A172 (cell line): ENCODE data around the gene MRPL38. TPM values are rescaled to one million over a fixed set of nuclear protein-coding genes. Genes with fewer than 3 reads are reported as not detected.
A peak's percentile ranks its signal among the peaks of the same experiment; 100 is the strongest.
"Not testable (repeated sequence)": the region's sequence is repeated elsewhere in the genome, so short reads cannot be mapped to it uniquely, and the experiment has no call there.

Experiments
- DNase-seq: peaks from one replicate; pipeline ENCODE4 v3.0.0-alpha.2; 2015; ENCODE audit warnings: low spot score
- total RNA-seq: library from RNA; depleted of rRNA; stranded (reverse); fragments of >200 nt; shearing (Covaris generic); gene quantifications from 2 replicates; pipeline ENCODE4 v1.2.3, GENCODE V29; 2014

Gene MRPL38
- total RNA-seq, 1 experiment from 2014 or later: 58.4 TPM

DNA sequence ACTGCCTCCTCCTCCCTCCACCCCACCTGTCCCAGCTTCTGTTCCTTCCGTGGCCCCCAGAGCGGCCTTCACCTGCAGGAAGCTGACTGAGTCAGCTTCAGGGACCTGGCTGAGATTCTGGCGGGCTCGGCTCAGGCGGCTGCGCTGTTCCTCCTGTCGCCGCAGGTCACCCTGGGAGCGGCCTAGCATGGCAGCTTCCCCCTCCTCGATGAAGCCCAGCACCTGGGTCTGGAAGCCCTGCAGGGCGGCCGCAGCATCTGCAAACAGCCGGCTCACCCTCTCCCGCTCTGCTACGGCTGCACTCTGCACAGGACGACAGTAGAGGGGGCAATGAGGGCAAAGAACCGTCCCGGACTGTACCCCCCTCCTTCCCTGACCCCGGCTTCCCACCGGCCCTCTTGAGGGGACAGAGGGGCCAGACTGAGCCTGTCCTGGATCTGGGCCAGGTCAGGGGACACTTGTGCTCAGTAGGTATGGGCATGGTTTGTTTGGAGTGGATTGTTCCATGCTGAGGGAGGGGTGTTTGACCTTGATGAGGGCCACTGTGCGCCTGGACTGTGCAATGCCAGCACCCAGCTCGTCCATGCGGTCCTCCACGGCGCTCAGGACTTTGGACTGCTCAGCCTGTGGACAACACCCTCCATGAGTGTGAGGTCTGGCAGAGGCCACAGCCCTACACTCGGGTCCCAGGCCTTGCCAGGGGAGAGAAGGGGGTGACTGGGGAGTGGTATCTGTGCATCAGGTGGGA, 28.3 kb downstream of the MRPL38 start:
- no peak for DNase-seq

DNA sequence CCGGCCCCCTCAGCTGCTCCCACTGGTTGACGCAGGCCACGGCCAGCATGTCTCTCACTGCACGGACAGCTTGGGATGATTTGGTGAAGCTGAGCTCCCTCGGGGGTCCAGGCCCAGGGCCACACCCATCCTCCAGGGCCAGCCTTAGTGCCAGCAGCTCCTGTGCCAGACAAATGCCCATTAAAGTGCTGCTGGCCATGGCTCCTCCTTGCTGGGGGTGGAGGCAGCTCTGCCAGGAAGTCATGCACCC, 28.8 kb downstream of the MRPL38 start:
- peak; percentile 96 for DNase-seq

DNA sequence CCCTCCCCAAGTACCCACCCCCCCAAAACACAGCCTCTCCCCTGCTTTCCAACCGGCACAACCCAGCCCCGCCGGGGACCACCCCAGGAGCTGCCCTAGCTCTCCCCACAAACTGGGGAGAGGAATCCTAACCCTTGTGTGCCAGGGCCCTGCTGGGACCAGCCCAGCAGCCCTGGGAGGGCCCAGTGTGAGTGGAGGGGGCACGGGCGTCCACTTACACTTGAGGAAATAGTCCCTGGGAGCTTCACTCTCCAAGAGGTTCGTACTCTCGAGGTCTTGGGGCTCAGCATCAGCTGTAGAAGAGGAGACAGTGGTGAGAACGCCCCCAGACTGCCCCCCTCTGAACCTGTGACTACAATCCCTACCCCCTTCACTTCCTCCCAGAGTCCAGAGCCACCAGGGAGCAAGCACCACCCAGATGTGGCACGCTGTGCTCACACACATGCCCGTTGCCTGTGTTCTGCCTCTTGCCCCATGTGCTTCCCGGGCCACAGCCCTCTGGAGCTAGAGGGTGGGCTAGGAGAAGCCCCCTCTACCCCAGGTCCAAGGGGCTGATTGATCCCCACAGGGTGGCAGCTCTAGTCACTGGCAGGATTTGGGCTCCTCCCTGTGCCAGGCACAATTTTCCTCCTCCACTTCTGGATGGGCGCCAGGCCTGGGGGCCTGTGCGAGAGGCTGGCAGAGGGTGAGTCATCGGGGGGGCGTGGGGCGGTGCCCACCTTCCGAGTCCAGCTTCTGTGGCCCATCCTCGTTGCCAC, 29.3 kb downstream of the MRPL38 start:
- no peak for DNase-seq

DNA sequence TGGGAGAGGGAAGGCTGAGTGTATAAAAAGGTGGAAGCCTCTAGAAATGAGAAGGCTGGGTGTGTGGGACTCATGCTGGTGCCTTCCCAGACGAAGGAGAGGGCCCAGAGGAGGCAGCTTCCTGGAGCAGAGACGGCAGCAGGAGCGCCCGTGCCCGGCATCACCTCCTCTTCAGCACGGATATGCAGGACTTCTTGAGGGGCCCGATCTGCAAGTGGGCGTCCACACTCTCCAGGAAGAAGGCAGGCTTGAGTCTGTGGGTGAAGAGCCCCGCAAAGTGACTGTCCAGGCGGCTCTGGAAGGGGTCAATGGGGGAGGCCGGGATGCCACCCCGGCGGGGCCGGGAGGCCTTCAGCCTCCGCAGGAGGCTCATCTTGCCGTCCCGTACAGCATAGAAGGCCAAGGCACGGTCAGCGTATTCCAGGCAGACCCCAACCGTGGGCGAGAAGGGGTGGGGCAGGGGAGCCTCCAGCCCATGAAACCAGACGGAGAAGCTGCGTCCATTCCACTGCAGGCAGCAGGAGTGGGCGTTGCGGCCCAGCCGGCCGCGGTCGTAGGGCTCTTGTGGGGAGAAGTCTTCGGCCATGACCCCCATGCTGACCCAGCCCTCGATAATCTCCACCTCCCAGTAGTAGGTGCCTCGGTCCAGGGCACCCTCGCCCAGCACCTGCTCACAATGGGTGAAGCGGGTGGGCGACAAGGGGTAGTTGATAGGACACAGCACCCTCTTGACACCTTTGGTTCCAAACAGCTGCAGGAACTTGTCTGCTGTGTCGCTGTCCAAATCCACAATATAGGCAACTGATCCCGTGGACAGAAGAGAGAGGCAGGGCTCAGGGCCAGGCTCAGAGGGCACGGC, 30.1 kb downstream of the MRPL38 start:
- no peak for DNase-seq

DNA sequence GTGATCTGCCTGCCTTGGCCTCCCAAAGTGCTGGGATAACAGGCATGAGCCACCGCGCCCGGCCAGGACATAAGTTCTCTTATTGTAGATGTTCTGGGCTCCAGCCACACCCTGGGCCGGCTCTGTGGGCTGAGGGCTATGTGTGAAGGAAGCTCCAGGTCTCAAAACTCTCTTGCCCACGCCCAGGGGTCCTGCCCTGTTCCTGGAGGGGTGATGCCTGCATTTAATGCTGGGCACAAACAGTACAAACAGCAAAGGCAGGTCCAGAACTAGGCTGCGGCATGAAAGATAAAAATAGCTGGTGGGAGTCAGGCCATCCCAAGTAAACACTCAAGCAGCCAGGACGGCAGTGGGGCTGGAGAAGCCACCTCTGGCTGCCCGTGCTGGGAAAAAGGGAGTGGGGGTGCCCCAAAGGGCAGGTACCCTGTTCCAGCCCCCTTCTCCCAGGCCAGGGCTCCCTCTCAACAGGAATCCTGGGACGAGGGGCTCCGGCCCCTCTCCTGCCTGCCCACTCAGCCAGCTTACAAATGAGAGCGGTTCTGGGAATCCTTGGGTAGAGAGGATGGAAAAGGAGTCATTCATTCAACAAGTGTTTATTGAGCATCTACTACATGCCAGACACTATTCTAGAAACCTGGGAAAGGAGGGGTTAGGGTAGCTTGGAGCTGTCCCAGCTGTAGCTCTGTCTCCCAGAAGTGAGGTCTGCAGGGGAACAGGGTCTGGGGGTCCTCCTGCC, 30.9 kb downstream of the MRPL38 start:
- no peak for DNase-seq

DNA sequence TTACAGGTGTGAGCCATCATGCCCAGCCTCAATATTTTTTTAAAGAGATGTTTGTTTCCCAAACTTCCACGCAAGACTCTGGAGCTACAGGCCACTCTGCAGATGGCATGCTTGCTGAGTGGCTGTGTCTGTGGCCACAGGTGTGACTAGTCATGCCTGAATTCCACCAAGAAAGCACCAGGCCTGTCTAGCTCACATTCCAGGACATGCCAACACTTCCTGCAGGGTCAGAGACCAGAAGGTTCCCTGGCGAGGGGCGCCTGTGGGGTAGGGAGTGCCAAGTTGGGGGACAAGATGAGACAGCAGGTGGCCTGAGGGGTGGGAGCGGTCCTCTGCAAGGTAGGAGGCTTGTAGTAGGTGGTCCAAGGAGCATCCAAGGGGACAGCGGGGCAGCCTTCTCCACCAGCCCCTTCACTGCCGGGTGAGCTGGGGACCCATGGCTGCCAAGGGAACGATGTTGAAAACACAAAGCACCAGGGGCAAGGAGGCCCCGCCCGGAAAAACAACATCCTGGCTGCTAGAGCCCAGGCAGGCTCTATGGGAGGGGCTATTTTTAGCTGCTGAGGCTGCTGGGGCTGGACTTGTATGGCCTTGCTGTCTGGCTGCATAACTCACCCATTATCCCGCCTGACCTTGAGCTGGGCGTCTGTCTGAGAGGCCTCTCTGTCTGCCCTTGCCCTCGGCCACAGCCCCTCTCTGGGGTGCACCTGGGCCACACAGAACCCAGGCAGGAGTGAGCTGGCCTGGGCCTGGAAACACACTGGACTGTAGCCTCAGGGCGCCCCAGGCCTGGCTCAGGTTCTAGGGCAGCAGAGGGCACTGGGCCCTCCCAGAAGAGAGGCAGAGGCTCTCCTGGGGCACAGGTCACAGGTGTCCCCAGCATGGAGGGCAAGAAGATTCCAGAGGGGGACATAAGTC, 32.0 kb downstream of the MRPL38 start:
- peak; percentile 94 for DNase-seq

DNA sequence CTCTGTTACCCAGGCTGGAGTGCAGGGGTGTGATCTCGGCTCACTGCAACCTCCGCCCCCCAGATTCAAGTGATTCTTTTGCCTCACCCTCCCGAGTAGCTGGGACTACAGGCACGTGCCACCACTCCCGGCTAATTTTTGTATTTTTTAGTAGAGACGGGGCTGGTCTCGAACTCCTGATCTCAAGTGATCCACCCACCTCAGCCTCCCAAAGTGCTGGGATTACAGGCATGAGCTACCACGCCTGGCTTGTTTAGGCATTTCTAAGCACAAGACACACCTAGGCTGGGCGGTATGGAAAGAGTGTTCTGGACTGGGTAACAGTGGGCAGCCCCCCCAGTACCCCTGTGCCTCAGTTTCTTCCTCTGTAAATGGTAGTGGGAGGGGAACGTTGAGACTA, 34.5 kb downstream of the MRPL38 start:
- DNase-seq: not testable (repeated sequence)

DNA sequence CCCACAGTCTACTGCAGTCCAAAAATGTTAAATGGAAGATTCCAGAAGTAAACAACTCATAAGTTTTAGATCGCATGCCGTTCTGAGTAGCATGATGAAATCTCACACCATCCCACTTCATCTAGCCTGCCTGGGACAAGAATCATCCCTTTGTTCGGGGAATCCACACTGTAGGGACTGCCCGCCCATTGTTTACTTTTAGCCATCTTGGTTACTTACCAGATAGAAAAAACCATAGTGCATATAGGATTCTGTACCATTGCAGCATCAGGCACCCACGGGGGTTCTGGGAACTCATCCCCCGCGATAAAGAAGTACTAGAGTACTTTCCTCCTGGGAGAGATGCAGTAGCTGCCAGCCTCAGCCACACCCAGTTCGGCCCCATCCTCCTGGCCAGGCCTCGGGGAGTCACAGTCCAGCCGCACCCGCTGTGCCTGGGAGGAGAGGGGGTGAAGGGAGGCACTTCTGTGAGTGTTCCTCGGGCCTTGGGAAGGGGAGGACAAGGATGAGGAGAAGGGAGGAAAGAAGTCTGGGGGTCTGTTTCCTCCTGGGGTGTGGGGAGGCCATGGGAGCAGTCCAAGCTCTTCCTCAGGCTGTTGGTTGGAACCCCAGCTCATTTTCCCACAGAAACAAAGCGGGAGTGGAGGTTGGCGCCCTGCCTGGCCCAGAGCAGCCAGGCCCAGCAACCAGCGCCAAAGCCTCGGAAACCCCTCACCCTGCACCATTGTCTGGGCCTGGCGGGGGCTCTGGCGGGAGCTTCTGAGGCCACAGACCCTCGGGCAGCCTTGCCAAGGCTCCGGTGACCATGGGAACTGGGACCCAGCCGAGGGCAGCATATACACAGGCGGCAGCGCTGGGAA, 35.2 kb downstream of the MRPL38 start:
- peak; percentile 70 for DNase-seq

DNA sequence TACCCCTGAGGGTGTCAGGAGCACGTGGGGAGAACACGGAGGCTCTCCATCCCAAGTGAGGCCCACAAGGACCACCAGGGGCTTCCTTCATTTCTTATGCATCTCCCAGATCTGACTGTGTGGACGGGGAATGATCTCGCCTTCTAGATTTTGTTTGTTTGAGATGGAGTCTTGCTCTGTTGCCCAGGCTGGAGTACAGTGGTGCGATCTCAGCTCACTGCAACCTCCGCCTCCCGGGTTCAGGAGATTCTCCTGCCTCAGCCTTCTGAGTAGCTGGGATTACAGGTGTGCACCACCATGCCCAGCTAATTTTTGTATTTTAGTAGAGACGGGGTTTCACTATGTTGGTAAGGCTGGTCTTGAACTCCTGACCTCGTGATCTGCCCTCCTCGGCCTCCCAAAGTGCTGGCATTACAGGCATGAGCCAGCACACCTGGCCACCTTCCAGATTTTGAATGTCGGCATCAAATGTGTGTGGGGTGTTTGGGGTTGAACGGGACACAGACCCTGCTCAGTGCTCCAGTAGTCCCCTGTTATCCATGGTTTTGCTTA, 35.9 kb downstream of the MRPL38 start:
- not testable (repeated sequence) for DNase-seq

DNA sequence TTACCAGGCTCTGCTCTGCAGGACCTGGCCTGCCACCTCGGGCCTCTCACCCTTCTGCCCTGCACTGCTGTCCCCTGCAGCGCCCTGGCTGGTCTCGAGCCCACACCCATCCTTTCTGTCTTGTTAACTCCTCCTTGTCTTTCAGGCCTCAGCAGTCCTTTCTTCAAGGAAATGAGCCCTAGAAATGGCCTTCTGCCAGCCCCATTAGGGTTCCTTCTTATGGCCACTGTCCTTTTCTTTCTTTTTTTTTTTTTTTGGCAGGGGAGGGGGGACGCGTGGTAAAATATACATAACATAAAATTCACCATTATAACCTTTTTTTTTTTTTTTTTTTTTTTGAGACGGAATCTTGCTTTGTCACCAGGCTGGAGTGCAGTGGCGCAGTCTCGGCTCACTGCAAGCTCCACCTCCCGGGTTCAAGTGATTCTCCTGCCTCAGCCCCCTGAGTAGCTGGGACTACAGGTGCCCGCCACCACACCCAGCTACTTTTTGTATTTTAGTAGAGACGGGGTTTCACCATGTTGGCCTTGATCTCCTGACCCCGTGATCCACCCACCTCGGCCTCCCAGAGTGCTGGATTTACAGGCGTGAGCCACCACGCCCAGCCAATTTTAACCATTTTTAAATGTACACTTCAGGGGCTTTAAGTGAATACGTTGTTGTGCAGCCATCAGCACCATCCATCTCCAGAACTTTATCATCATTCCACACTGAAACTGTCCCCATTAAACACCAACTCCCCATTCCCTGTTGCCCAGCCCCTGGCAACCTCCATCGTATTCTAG, 39.1 kb downstream of the MRPL38 start:
- DNase-seq: not testable (repeated sequence)

DNA sequence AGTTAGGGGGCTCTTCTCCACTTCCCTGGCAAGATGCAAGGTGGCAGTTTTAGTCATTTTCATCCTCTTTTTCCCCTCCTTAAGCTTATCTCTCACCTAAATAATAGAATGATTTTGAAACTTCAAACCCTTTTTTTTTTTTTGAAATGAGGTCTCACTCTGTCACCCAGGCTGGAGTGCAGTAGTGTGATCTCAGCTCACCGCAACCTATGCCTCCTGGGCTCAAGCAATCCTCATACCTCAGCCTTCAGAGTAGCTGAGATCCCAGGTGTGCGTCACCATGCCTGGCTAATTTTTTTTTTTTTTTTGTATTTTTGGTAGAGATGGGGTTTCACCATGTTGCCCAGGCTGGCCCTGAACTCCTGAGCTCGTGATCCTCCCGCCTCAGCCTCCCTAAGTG, 39.8 kb downstream of the MRPL38 start:
- not testable (repeated sequence) for DNase-seq

DNA sequence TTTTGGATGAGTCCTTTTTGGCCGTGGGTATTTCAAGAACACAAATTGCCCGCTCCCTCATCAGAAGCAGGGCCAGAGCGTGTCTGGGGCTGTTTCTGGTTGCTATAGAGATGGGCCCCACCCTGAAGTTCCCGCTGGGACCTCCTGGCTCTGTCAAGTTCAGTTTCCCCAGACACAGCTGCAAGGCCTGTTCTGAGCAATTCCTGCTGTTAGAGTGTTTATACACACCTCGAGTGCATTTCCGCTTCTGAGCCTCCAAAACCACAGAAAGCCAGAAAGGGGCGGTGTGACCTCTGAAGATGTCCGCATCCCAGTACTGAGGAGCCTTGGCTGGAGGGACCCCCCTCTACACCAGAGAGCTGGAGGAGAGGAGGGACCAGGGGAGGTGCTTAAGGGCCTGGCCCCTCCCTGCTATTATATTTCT, 40.2 kb downstream of the MRPL38 start:
- DNase-seq: peak; percentile 86

DNA sequence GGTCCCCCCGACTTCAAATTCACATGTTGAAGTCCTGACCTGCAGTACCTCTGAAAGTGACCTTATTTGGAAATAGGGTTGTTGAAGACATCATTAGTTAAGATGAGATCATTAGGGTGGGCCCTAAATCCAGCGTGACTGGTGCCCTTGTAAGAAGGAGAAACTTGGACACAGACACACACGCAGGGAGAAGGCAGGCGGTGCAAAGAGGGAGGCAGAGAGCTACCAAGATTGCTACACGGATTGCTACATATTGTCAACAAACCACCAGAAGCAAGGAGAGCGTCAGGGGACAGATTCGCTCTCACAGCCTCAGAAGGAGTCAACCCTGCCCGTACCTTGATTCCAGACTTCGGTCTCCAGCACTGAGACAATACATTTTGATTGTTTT, 42.8 kb downstream of the MRPL38 start:
- no peak for DNase-seq

DNA sequence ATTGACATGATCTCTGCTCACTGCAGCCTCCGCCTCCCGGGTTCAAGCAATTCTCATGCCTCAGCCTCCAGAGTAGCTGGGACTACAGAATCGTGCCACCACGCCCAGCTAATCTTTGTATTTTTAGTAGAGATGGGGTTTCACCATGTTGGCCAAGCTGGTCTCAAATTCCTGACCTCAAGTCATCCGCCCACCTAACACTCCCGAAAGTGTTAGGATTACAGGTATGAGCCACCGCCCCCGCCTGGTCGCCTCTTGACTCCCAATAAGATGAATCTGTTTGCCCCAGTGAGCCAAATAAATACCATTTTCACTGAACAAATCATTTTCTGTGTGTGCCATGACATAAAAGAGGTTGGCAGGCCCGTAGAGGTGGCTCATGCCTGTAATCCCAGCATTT, 45.3 kb downstream of the MRPL38 start:
- DNase-seq: not testable (repeated sequence)

DNA sequence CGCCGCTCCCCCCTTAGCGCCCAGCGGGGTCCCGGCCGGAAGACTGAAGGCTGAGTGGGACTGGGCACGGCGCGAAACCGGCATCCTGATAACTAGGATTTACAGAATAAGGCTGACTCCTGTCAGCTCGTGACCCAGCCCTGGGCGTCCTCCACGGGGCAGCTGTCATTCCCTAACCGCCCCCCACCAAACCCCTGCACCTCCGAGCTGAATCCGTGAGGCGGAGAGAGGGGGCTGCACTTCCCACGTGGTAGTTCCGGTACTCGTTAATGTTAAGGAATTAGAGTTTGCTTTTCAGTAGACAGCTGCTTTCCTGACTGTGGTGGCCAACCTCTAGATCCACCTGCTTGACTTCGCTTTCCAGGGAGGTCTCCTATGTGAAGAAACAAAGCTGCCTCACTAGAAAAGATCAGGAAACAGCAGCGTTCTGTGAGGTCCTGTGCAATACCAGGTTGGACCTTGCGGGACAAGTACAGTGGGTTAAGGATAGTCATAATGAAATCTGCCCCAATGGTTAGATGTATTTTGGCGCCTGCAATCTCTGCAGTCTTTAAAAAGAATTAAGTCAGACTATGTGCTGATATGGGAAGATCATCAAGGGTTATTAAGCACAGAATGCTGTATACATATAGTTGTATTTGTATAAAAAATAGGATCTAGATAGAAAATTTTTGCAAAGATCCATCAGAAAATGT, 48.5 kb downstream of the MRPL38 start:
- no peak for DNase-seq

DNA sequence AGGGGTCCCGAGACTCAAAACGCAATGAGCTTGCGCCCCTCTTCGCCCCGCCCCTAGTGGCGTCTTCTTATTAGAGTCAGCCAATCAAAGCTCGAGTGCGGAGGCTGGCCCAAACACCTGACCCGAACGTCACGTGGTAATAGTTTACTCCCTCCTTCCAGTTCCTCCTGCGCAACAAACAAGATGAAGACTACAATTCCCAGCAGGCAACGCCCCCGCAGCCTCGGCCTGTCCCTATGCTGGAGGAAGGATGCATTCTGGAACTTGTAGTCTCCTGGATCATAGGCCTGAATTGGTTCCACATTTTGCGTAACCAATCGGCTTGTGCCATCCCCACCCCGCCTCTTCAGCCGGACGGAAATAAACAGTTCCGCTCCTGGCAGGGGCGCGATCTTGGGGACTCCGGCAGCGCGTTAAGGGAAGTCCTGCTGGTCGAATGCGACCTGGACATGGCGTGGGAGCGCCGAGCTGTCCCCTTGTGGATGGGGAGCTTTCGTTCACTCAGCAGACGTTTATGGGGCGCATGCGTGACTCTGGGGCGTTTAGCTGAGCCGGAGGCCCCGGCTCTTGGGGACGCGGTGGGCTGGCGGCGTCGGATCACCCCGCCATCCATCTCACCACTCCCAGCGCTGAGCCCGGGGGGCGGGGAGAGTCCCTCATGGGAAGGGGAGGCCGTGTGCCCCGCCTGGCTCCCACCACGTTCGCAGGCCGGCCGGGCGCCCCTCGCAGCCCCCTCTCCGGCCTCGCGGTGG, 49.2 kb downstream of the MRPL38 start, which contains the start of gene WBP2:
Gene WBP2, minus strand, starts transcription at position 26 of the 752 bp plus-strand sequence. CDS start 38 bp downstream, outside the sequence.
- peak; percentile 100 for DNase-seq

DNA sequence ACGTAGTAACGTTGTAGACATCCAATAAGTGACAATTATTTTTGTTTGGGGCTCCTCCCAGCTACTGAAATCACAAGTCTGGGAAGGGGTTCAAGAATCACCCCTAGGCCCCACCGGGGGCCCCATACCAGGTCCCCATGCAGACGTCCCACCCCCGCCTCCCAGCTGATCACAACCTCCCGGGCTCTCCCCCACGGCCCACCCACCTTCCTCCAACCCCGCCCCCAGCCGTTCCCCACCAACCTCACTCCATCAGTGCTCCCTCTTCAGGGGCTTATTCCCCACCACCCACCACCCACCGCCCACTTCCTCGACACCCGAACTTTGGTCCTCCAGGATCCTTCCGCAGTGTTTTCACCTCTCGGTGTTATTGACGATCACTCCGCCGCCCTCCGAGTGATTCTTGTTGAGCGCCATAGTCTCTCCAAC, 49.8 kb downstream of the MRPL38 start:
- DNase-seq: no peak
